Measurements from ENCODE around the gene TAF5.

- no peak for TF ChIP-seq GATA2 (IDR thresholded peaks at IDR 0.05; ENCODE audit: low read depth, low read length)
- TF ChIP-seq GATA3 (IDR thresholded peaks at IDR 0.05; ENCODE audit: low read depth, low read length), result no peak
Observed at GRCh38 chr10:103350175-103350516, 17.6 kb upstream of the TAF5 start.
